ENCODE measurements around the gene LRFN3.
"Not testable (repeated sequence)": the region's sequence is repeated elsewhere in the genome, so short reads cannot be mapped to it uniquely, and the experiment has no call there.

LRFN3 gene

GRCh38 chr19:35939307-35940077 lies 3.3 kb downstream of the LRFN3 start:
- no peak for DNase-seq

- no peak for DNase-seq
These were observed 4.1 kb downstream of the LRFN3 start for GRCh38 chr19:35940078-35940775.

GRCh38 chr19:35940839-35941238 lies 4.7 kb downstream of the LRFN3 start:
- no peak for DNase-seq

GRCh38 chr19:35942235-35942634 lies 6.1 kb downstream of the LRFN3 start:
- no peak for DNase-seq

GRCh38 chr19:35943321-35944301 lies 7.4 kb downstream of the LRFN3 start:
- DNase-seq = no peak

GRCh38 chr19:35944556-35944955 lies 8.4 kb downstream of the LRFN3 start:
- no peak for DNase-seq

- no peak for DNase-seq
These were observed 9.1 kb downstream of the LRFN3 start for GRCh38 chr19:35945121-35945790.

GRCh38 chr19:35946203-35946602 lies 10.0 kb downstream of the LRFN3 start:
- DNase-seq = no peak

GRCh38 chr19:35949131-35949530 lies 13.0 kb downstream of the LRFN3 start:
- DNase-seq = no peak

GRCh38 chr19:35955881-35956634 lies 19.9 kb downstream of the LRFN3 start:
- no peak for DNase-seq

- DNase-seq = not testable (repeated sequence)
These were observed 21.2 kb downstream of the LRFN3 start for GRCh38 chr19:35957411-35957810.

- no peak for DNase-seq
These were observed 22.5 kb downstream of the LRFN3 start for GRCh38 chr19:35958660-35959039.

- no peak for DNase-seq
These were observed 23.1 kb downstream of the LRFN3 start for GRCh38 chr19:35959040-35959967.

GRCh38 chr19:35959968-35960320 lies 23.8 kb downstream of the LRFN3 start:
- no peak for DNase-seq

GRCh38 chr19:35960432-35960972 lies 24.3 kb downstream of the LRFN3 start:
- no peak for DNase-seq

GRCh38 chr19:35963514-35963913 lies 27.3 kb downstream of the LRFN3 start:
- DNase-seq = no peak

- no peak for DNase-seq
These were observed 30.6 kb downstream of the LRFN3 start for GRCh38 chr19:35966771-35967170.

GRCh38 chr19:35973487-35973886 lies 37.3 kb downstream of the LRFN3 start:
- no peak for DNase-seq

- DNase-seq = no peak
These were observed 39.5 kb downstream of the LRFN3 start for GRCh38 chr19:35975608-35976214.

Measured in DMS 273 treated with DMSO at 0.1 percent for 48 hours (cell line).